A549 (cell line): ENCODE results near the gene DLG1.

Experiments
- CEBPB ChIP-seq, 2 experiments: fragments of >200 bp in 1 of 2; sonication (Bioruptor Twin) in 1 of 2; formaldehyde crosslinking in 1 of 2; IDR thresholded peaks; 2 replicates each; pipeline ENCODE4 v1.6.1; 2012 to 2016
- CTCF ChIP-seq: fragments of >200 bp; sonication (Bioruptor Twin); formaldehyde crosslinking; IDR thresholded peaks from 3 replicates; pipeline ENCODE4 v1.5.1; 2016
- MAX ChIP-seq: IDR thresholded peaks from 2 replicates; pipeline ENCODE4 v1.6.1; 2012
- POLR2A ChIP-seq: IDR thresholded peaks from 2 replicates; pipeline ENCODE4 v1.6.1; 2012; ENCODE audit warnings: mild to moderate bottlenecking, low read length
- RAD21 ChIP-seq, 2 experiments: fragments of >200 bp in 1 of 2; sonication (Bioruptor Twin) in 1 of 2; formaldehyde crosslinking in 1 of 2; IDR thresholded peaks in 1 of 2; conservative IDR thresholded peaks in 1 of 2; 2 replicates in 1 of 2; 3 replicates in 1 of 2; pipeline ENCODE4 v1.6.1; 2012 to 2018; ENCODE audit warnings: inconsistent platforms in 1 of 2

GRCh38 chr3:197333901-197334639, 35.7 kb upstream of the DLG1 start:
- TF ChIP-seq MAX (no peak), CEBPB (IDR thresholded peaks at IDR 0.05) (no peak), POLR2A (no peak), CTCF (no peak), RAD21 (conservative IDR thresholded peaks at IDR 0.05 in 1 of 2, IDR thresholded peaks at IDR 0.05 in 1 of 2) (no peak)
